GM18526 (cell line): ENCODE results near the gene FER1L5.

Experiments used
- POLR2A ChIP-seq: IDR thresholded peaks from 3 replicates; pipeline ENCODE4 v1.6.1; 2011; ENCODE audit not compliant: insufficient read length; ENCODE audit errors: extremely low read depth

Gene FER1L5

GRCh38 chr2:96642564-96643360 lies at the start of gene FER1L5:
FER1L5 (plus strand) TSS chr2:96642764; CDS start chr2:96642837, 73 bp downstream.
- no peak for TF ChIP-seq POLR2A

- no peak for TF ChIP-seq POLR2A
These were observed 48.3 kb upstream of the FER1L5 start for GRCh38 chr2:96594282-96594681.

GRCh38 chr2:96594691-96595152 lies 47.8 kb upstream of the FER1L5 start:
- no peak for TF ChIP-seq POLR2A

GRCh38 chr2:96596596-96596995 lies 46.0 kb upstream of the FER1L5 start:
- TF ChIP-seq POLR2A: no peak

DNA sequence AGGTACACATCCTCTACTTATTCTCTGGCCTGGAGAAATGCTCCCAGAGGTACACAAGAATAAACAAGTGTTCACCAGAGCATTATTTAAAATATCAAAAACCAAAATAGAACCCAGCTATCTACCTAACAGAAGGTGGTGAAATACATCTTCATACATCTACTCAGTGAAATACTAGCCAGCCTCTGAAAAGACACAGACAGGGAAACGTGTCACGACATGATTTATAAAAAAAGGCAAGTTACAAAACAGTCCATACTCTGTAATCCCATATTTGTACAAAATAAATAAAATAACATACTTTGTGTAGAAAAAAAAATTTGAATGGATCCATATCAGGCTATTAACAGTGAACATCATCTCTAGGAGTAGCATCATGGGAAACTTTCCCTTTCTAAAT lies 42.6 kb upstream of the FER1L5 start:
- TF ChIP-seq POLR2A: no peak

DNA sequence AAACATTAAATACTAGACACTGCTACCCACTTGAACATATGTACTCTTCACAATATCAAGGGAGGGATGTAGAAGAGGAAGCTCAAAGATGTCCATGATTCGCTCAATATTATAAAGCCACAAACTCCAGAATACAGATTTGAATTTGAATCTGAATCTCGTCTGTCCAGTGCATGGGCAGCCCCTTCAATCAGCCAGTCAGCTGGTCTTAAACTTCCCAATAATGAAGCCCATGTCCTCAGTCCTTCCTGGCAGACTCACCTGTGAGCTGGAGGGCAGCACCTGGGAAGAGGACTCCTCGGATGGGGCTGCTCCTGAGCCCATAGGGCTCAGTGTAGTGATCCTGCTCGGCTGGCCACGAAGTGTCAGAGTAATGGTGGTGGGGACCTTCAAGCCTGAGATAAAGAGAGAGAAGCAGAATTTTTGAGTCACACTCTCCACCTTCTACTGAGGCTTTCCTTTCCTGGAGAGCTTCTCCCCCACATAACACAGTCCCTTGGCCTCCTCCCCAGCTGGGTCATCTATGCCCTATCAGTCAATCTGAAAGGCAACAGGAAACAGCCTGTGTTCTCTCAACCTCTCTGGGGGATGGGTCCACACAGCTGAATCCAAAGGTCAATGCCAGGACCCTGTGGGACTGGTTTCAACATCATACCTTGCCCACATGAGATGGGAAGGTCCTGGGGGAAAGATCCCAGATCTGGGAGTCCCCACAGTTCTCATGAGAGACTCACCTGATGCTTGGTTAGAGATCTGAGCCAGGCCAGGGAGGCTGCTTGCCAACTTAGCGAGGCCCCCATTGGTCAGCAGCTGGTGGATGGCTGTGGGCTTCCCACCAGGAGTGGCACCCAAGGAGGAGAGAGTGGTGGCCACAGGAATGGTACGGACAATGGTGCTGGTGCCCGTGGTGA lies 40.9 kb upstream of the FER1L5 start:
- TF ChIP-seq POLR2A: no peak

DNA sequence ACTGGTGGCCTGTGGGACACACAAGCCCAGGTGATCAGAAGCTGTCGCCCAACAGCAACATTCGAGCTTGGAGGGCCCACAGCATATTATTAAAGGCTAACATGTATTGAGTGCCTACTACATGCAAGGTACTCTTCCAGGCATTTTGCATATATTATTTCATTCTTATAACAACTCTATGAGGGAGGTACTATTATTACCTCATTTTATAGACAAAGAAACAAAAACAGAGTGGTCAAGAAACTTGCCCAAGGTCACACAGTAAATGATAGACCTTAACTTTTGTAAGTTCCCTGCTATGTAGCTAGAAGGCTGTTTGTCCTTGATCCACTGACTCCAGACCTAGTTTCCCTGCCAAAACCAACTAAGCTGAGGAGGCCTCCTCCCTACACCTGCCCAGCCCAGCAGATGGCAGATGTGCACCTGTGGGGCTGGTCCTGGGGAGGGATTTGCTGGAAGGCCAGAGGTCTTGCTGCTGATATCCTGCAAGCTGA lies 40.2 kb upstream of the FER1L5 start:
- TF ChIP-seq POLR2A: no peak

DNA sequence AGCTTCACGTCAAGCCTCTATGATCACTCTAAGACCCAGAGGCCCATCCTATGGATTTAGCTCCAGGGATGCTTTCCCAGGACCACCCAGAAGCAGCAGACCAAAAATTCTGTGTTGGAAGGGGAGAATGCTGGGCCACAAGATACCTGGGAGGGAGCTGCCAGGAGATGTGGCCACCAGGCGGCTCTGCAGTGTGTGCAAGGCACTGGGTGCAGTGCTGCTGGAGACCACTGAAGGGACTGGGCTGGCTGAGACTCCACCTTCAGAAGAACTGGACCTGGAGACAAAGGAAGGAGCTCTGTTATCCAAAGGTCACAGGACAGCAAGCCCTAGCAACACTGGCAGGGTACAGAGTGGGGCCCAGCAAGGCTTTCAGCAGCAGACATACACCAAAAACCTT lies 38.5 kb upstream of the FER1L5 start:
- TF ChIP-seq POLR2A: no peak

DNA sequence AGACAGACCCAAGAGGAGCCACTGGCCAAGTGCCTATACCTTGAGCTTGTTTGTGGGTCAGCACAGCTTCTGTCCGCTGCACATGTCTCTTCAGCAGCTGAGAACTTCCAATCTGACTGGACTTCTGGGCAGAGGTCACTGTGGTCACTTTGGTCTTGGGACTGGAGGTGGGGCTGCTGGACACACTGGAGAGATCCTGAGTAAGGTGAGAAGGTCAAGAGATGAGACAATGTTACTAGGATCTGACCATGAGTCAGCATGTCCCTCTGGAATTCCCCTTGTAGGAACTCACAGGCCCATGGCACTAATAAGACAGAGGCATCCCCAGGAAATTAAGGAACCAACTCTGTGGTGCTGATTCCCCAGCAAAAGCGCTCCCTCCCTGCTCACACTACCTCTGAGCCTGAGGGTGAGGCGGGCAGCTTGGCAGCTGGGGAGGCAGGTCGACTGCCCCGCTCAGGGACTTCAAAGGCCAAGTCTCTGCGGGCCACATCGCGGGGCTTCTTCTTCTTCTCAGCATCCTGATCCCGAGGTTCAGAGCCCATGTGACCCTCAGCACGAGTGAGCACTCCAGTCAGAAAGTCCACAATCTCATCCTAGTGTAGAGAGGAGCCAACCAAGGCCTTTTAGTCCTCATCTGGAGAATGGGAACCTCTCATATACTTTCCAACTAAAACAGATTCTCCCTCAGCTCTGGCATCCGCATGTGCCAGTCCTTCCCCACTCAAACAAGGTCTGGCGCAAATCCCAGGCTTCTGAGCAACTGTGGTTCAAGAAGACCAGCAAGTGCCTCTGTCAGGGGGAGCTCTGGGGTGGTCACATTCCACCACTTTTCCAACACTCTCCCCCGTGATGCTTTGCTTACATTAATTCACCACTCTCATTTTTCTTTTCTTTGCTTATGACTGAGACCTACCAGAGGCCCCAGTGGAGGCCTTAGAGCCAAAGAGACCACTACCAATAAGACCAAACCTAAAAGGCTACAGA lies 33.8 kb upstream of the FER1L5 start:
- TF ChIP-seq POLR2A: no peak

DNA sequence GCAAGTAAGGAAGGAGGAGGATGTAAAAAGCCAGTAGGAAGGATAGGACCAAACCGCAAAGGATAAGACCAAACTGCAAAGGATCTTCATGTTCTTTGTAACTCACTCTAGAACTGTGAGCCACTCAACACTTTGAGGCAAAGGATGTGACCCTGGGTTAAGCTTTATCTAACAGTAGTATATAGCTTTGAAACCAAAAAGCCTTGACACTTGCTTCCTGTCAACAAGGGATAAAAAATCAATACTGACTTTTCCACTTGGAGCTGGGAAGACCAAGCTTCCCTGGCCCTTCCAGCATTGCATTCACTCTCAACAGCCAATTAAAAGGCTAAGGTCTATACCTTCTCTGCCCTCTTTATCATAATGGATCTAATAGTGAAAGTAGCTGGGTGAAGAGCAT lies 26.4 kb upstream of the FER1L5 start:
- no peak for TF ChIP-seq POLR2A

GRCh38 chr2:96616535-96616934 lies 26.0 kb upstream of the FER1L5 start:
- TF ChIP-seq POLR2A: no peak

- TF ChIP-seq POLR2A: no peak
These were observed 25.6 kb upstream of the FER1L5 start for GRCh38 chr2:96617012-96617411.

- no peak for TF ChIP-seq POLR2A
These were observed 23.8 kb upstream of the FER1L5 start for GRCh38 chr2:96618596-96619283.

- no peak for TF ChIP-seq POLR2A
These were observed 20.0 kb upstream of the FER1L5 start for GRCh38 chr2:96622544-96622943.
